Vagina (tissue), 2 donors: Measurements from ENCODE around the gene FAM120B.

Source experiments
- POLR2A ChIP-seq, 2 donors: fragments of 450-650 bp; IDR thresholded peaks; one replicate each; pipeline ENCODE4 v1.6.1; 2017; ENCODE audit warnings: antibody characterized with exemption in 2 of 2, mild to moderate bottlenecking in 2 of 2, moderate library complexity in 2 of 2
- POLR2AphosphoS5 ChIP-seq, 2 donors: sonication (generic); formaldehyde crosslinking; IDR thresholded peaks; one replicate each; pipeline ENCODE4 v1.9.0; 2017; ENCODE audit warnings: antibody characterized with exemption in 2 of 2, mild to moderate bottlenecking in 2 of 2, low read depth in 1 of 2; ENCODE audit not compliant: insufficient read depth in 1 of 2
- TF ChIP-seq, protein P1 (sequence below), 3 experiments: fragments of 450-650 bp in 2 of 3; fragments of 200-600 bp in 1 of 3; sonication (generic) in 1 of 3; IDR thresholded peaks; one replicate each; pipeline ENCODE4 v1.5.1; 2017 to 2019; ENCODE audit warnings: antibody characterized with exemption in 3 of 3, mild to moderate bottlenecking in 2 of 3, moderate library complexity in 2 of 3

DNA sequence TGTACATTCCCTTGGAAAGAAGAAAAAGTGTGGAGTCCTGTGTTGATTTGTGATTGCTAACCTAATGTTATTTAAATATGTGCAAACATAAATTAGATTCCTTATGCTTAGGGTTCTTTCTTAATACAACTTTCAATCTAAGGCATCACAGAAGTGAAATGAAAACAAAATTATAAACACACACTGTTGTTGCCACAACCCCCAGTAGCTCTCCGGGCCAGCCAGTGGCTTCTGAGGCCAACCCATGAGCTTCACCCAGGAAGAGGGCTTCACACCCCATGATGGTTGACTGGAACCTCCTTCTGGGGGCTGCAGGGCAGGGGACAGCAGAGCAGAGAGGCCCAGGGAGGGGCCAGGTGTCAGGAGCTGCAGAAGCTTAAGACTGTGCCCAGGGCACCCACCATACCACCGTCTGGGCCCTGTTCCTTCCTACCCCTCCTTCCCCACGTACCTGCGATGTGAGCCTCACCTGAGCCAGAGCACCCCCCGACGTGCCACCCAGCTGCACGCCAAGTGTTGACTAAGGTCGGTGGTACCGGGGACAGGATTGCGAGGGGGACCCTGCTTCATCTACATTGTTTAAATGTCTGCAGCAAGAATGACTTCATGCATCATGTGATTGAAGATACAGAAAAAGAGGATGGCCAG lies 110.5 kb downstream of the FAM120B start:
- TF ChIP-seq, protein P1, sequence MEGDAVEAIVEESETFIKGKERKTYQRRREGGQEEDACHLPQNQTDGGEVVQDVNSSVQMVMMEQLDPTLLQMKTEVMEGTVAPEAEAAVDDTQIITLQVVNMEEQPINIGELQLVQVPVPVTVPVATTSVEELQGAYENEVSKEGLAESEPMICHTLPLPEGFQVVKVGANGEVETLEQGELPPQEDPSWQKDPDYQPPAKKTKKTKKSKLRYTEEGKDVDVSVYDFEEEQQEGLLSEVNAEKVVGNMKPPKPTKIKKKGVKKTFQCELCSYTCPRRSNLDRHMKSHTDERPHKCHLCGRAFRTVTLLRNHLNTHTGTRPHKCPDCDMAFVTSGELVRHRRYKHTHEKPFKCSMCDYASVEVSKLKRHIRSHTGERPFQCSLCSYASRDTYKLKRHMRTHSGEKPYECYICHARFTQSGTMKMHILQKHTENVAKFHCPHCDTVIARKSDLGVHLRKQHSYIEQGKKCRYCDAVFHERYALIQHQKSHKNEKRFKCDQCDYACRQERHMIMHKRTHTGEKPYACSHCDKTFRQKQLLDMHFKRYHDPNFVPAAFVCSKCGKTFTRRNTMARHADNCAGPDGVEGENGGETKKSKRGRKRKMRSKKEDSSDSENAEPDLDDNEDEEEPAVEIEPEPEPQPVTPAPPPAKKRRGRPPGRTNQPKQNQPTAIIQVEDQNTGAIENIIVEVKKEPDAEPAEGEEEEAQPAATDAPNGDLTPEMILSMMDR (IDR thresholded peaks at IDR 0.05): no peak
- TF ChIP-seq POLR2A (IDR thresholded peaks at IDR 0.05) (no peak), POLR2AphosphoS5 (IDR thresholded peaks at IDR 0.05; ENCODE audit: insufficient read depth in 1 of 2, low read depth in 1 of 2) (no peak)
